ENCODE measurements around the gene WAS.

WAS gene

DNA sequence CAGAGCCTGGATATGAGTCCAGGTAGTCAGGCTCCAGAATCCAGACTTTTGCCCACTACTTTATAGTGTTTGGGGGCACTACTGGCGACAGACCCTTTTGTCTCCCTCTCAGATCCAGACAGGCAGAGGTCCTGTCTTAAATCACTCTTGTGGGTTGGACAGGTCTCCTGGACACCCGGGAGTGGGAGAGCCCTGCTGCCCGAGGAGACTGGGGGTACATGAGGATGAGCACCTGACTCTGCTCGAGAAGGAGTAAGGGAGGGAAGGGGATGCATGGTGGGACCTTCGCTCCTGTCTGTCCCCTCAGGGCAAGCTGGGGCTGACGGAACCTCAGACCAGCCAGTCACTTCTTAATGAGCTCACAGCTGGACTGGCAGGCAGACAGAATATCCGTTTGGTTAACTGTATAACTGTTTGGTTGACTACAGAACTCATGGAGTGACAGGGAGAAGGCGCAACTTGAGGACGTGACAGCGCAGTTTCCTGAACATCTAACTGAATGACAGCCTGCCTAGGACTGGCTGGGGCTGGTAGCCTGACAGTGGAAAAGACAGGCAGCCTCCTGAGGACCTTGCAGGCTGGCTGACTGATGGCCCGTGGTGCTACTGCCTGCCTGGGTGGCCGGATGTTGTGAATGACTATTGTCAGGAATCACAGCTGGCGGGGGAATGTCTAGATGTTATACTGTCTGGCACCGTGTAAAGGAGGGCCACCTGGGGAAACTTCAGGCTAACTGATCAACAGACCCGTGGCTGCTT lies 11.4 kb downstream of the WAS start:
- in situ Hi-C loops (cut with HindIII; ENCODE audit: low pct_unique_long_range_greater_than_20kb, low sequenced_read_pairs) = no loop called here
- TF ChIP-seq JUND (IDR thresholded peaks at IDR 0.05; ENCODE audit: low read depth) = no peak
- DNase-seq (ENCODE audit: low read depth in 1 of 2, low spot score in 1 of 2) = no peak

- in situ Hi-C loops (cut with HindIII; ENCODE audit: low pct_unique_long_range_greater_than_20kb, low sequenced_read_pairs) = no loop called here
- no peak for TF ChIP-seq JUND (IDR thresholded peaks at IDR 0.05; ENCODE audit: low read depth)
- no peak for DNase-seq (ENCODE audit: low read depth in 1 of 2, low spot score in 1 of 2)
These were observed 11.9 kb downstream of the WAS start for GRCh38 chrX:48695534-48695896.

GRCh38 chrX:48695925-48696300 lies 12.3 kb downstream of the WAS start:
- peak in 1 of 2 experiments; percentile 15 for DNase-seq (ENCODE audit: low read depth in 1 of 2, low spot score in 1 of 2)
- in situ Hi-C loops (cut with HindIII; ENCODE audit: low pct_unique_long_range_greater_than_20kb, low sequenced_read_pairs) = no loop called here
- TF ChIP-seq JUND (IDR thresholded peaks at IDR 0.05; ENCODE audit: low read depth) = no peak

DNA sequence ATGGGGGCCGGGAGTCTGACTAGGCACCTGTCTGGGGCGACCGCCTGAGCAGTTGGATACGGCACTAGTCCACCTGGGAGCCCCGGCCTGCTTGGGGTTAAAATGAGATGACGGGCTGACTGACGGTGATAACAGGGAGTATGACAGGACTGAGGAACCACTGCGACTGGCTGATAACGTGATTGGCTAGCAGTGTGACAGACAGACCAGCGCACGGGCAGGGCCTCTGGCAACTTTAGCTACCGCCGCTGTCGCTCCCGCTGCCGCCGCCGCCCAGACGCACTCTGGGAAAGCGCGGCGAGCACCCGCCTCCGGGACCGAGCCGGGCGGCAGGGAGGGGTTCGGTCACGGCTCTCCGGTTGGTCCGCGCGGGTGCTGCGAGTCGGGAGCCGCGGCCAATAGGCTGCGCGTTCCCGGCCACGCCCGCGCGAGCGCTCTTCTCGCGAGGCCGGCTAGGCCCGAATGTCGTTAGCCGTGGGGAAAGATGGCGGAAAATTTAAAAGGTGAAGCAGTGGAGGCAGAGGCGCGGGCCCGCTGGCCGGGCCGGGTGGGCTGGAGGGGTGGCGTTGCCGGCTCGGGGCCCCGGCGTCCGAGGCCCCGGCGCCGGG lies 12.8 kb downstream of the WAS start, which contains the start of gene SUV39H1:
SUV39H1 (plus strand) TSS at position 434 of the 608 bp plus-strand sequence; CDS start at position 485, 51 bp downstream.
- in situ Hi-C loops (cut with HindIII; ENCODE audit: low pct_unique_long_range_greater_than_20kb, low sequenced_read_pairs) = no loop called here
- TF ChIP-seq JUND (IDR thresholded peaks at IDR 0.05; ENCODE audit: low read depth) = no peak
- peak; percentile 94 to 95 for DNase-seq (ENCODE audit: low read depth in 1 of 2, low spot score in 1 of 2)

- TF ChIP-seq JUND (IDR thresholded peaks at IDR 0.05; ENCODE audit: low read depth) = no peak
- peak in 1 of 2 experiments; percentile 67 for DNase-seq (ENCODE audit: low read depth in 1 of 2, low spot score in 1 of 2)
- in situ Hi-C loops (cut with HindIII; ENCODE audit: low pct_unique_long_range_greater_than_20kb, low sequenced_read_pairs) = no loop called here
These were observed 13.5 kb downstream of the WAS start for GRCh38 chrX:48696909-48697727.

DNA sequence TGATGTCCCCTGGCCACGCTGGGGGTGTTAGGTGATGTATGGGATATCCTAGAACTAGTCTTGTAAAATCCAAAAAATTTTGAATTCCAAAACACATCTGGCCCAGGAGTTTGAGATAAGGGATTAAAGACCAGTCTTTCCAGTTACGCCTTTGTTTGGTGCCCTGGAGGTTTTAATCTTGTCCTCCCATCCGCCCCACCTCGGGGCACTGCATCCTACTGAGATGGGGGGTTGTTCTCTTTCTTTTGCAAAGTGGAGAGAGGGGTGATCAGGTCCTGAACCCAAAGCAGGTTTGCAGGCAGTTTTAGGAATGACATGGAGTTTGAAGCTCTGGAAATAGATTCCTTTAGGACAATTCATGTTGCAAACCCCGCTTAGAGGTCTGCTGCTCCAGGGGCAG lies 14.7 kb downstream of the WAS start:
- TF ChIP-seq JUND (IDR thresholded peaks at IDR 0.05; ENCODE audit: low read depth) = no peak
- in situ Hi-C loops (cut with HindIII; ENCODE audit: low pct_unique_long_range_greater_than_20kb, low sequenced_read_pairs) = no loop called here

GRCh38 chrX:48700246-48700645 lies 16.6 kb downstream of the WAS start:
- DNase-seq (ENCODE audit: low read depth in 1 of 2, low spot score in 1 of 2) = no peak
- in situ Hi-C loops (cut with HindIII; ENCODE audit: low pct_unique_long_range_greater_than_20kb, low sequenced_read_pairs) = no loop called here
- TF ChIP-seq JUND (IDR thresholded peaks at IDR 0.05; ENCODE audit: low read depth) = no peak

More for the DNA sequence above, 14.7 kb downstream of the WAS start:
- no peak for DNase-seq (ENCODE audit: low read depth in 1 of 2, low spot score in 1 of 2)

- TF ChIP-seq JUND (IDR thresholded peaks at IDR 0.05; ENCODE audit: low read depth) = no peak
- in situ Hi-C loops (cut with HindIII; ENCODE audit: low pct_unique_long_range_greater_than_20kb, low sequenced_read_pairs) = no loop called here
- DNase-seq (ENCODE audit: low read depth in 1 of 2, low spot score in 1 of 2) = no peak
These were observed 17.5 kb downstream of the WAS start for GRCh38 chrX:48700951-48701653.

- TF ChIP-seq JUND (IDR thresholded peaks at IDR 0.05; ENCODE audit: low read depth) = no peak
- in situ Hi-C loops (cut with HindIII; ENCODE audit: low pct_unique_long_range_greater_than_20kb, low sequenced_read_pairs) = no loop called here
- no peak for DNase-seq (ENCODE audit: low read depth in 1 of 2, low spot score in 1 of 2)
These were observed 18.4 kb downstream of the WAS start for GRCh38 chrX:48702032-48702431.

GRCh38 chrX:48702716-48703115 lies 19.1 kb downstream of the WAS start:
- in situ Hi-C loops (cut with HindIII; ENCODE audit: low pct_unique_long_range_greater_than_20kb, low sequenced_read_pairs) = no loop called here
- no peak for TF ChIP-seq JUND (IDR thresholded peaks at IDR 0.05; ENCODE audit: low read depth)
- DNase-seq (ENCODE audit: low read depth in 1 of 2, low spot score in 1 of 2) = no peak

DNA sequence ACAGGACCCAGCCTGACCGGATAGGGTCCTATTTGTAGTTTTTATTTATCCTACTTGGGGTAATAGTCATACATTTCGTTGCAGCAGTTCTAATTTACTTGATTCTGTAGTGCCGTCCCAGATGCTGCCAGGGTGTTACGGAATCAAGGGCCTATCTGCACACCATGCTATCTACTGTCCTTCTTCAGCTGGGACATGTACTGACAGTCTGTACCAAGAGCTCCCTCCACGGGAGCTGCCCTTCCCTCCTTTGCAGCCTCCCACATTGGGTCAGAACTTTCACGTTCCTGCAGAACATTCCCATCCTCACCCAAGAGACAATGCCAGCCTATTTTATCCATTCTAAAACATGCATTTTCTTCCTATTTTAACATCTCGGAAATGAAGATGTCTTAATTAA lies 19.6 kb downstream of the WAS start:
- TF ChIP-seq JUND (IDR thresholded peaks at IDR 0.05; ENCODE audit: low read depth) = no peak
- in situ Hi-C loops (cut with HindIII; ENCODE audit: low pct_unique_long_range_greater_than_20kb, low sequenced_read_pairs) = no loop called here
- DNase-seq (ENCODE audit: low read depth in 1 of 2, low spot score in 1 of 2) = no peak

Data from T47D (cell line).